Activated naive CD4-positive, alpha-beta T cell treated with anti-CD3 and anti-CD28 coated beads for 36 hours (primary cell): Measurements from ENCODE around the gene COL24A1. TPM values are rescaled to one million over a fixed set of nuclear protein-coding genes. Genes with fewer than 3 reads are reported as not detected.
A peak's percentile ranks its signal among the peaks of the same experiment; 100 is the strongest.

ENCODE experiments used
- CTCF ChIA-PET: fragments of 350-600 bp; sonication (Branson Sonifier 250); formaldehyde crosslinking; loops from one replicate; lab custom pipeline; 2021; ENCODE audit warnings: antibody characterized with exemption; lab: Charles Lee
- DNase-seq: peaks from one replicate; pipeline ENCODE4 v3.0.0-alpha.2; 2020
- H3K27ac Mint-ChIP-seq: one replicate; pipeline ENCODE4 v1.8.0; 2021; ENCODE audit warnings: mild to moderate bottlenecking, mixed read lengths
- H3K27me3 Mint-ChIP-seq: one replicate; pipeline ENCODE4 v1.8.0; 2021; ENCODE audit warnings: low read depth, mixed read lengths
- H3K36me3 Mint-ChIP-seq: one replicate; pipeline ENCODE4 v1.8.0; 2021; ENCODE audit warnings: low read depth, mixed read lengths
- H3K4me1 Mint-ChIP-seq: one replicate; pipeline ENCODE4 v1.8.0; 2021; ENCODE audit warnings: low read depth, mixed read lengths
- H3K4me3 Mint-ChIP-seq: one replicate; pipeline ENCODE4 v1.8.0; 2021; ENCODE audit warnings: mild to moderate bottlenecking, moderate library complexity, mixed read lengths
- H3K9me3 Mint-ChIP-seq: one replicate; pipeline ENCODE4 v1.8.0; 2021; ENCODE audit warnings: mixed read lengths
- intact Hi-C: fragments of 100-400 bp; cut with micrococcal nuclease; formaldehyde crosslinking; loops from one replicate; pipeline ENCODE4 v1.15.1; 2023
- total RNA-seq, 2 experiments: library from RNA; stranded (reverse); gene quantifications; one replicate each; pipeline ENCODE4 v1.2.3, GENCODE V29; 2021

The COL24A1 gene
- total RNA-seq, 2 experiments from 2014 or later: not detected

DNA sequence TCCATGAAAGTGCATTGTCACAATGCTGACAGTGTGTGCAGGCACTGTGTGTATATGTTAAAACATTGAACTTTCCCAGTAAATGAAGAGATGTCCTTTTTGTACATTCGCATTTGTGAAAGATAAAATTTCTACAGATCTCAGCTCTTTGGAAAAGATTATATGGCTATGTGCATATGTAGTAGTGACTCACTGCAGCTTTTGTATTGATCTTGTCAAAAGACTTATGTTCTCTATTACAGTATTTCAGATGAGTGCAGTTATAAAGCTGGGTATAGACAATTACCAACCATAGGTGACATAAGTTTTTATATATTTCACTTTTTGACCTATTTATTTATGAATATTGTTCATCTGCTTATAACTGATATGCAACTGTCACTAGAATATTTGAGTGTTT, 212.6 kb downstream of the COL24A1 start:
- intact Hi-C loops: no loop called here
- Mint-ChIP-seq H3K27me3 (no peaks in the 10 kb centered on the region), H3K9me3 (no peaks in the 10 kb centered on the region), H3K27ac (no peak overlapping the region), H3K4me1 (no peaks in the 10 kb centered on the region), H3K4me3 (no peak overlapping the region), H3K36me3 (no peaks in the 10 kb centered on the region)
- CTCF ChIA-PET: no interaction called here
- no peak for DNase-seq

DNA sequence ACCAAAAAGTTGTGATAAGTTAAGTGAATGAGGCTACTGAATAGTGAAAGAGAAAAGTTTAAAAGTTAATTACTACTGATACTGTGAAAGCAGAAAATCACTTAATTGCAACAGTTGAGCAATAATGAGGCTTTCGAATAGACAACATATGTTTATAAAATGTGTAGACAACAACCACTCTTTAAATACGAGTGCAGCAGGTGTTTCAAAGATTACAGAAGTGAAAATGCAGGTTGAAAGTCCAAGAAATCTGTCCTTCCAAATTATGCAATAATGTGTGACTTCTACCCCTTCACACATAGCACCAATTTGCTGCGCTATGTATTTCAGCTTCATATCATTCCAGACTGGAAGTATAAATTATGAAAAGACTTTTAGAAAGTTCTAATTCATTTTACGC, 213.0 kb downstream of the COL24A1 start:
- no peak for DNase-seq
- Mint-ChIP-seq H3K36me3 (no peaks in the 10 kb centered on the region), H3K4me3 (no peak overlapping the region), H3K4me1 (no peaks in the 10 kb centered on the region), H3K27me3 (no peaks in the 10 kb centered on the region), H3K9me3 (no peaks in the 10 kb centered on the region), H3K27ac (no peak overlapping the region)
- intact Hi-C loops: no loop called here
- CTCF ChIA-PET: no interaction called here

DNA sequence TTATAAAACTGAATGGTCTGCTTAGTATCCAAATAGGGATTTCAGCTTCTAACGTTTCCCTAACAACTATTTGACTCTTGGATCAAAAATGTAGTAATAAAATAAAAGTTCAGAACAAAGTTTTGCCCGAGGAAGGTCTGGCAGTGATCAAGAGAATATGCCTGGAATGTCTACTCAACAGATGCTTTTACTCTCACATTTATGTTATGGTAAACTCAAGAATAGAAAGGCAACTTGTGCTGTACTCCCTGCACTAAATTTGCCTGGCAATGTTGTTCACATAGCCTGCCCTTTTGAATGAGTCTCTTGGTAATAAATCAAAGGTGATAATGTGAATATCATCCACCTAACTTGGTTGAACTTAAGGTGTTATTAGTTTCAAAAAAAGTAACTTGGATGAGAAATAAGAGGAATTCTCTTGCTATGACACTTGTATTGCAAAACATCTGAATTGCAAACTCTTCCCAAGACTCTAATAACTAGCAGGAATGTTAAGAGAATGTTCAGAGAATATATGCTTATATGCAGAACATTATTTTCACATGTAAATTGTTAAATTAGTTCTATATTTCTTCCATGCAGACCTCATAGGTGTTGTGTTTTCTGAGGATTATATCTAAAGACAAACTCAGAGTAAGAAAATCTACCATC, 215.8 kb downstream of the COL24A1 start:
- CTCF ChIA-PET: no interaction called here
- intact Hi-C loops: no loop called here
- no peak overlapping the region for H3K27ac Mint-ChIP-seq
- DNase-seq: no peak
- no peaks in the 10 kb centered on the region for H3K4me1 Mint-ChIP-seq
- H3K36me3 Mint-ChIP-seq: no peaks in the 10 kb centered on the region
- no peaks in the 10 kb centered on the region for H3K27me3 Mint-ChIP-seq
- H3K4me3 Mint-ChIP-seq: no peak overlapping the region
- H3K9me3 Mint-ChIP-seq: no peaks in the 10 kb centered on the region

DNA sequence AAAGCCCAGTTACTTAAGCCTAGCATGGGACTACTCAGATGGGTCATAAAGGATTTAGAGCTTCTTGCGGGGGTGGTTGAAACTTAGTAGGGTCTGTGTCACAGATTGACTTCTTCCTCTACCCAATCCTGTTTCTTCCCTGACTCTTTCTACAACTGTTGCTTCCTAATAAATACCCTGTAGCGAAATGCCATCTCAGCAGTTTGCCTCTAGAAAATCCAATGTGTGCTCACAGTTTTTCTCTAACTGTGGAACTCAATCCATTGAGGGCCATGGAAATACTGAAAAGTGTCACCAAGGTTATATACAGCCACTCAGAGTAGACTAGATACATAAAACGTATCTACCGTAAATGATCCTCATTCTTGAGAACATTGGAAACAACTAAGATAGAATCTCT, 217.7 kb downstream of the COL24A1 start:
- intact Hi-C loops: no loop called here
- no peak for DNase-seq
- Mint-ChIP-seq H3K36me3 (no peaks in the 10 kb centered on the region), H3K27ac (no peak overlapping the region), H3K9me3 (no peaks in the 10 kb centered on the region), H3K4me3 (no peak overlapping the region), H3K27me3 (no peaks in the 10 kb centered on the region), H3K4me1 (no peaks in the 10 kb centered on the region)
- CTCF ChIA-PET: no interaction called here

DNA sequence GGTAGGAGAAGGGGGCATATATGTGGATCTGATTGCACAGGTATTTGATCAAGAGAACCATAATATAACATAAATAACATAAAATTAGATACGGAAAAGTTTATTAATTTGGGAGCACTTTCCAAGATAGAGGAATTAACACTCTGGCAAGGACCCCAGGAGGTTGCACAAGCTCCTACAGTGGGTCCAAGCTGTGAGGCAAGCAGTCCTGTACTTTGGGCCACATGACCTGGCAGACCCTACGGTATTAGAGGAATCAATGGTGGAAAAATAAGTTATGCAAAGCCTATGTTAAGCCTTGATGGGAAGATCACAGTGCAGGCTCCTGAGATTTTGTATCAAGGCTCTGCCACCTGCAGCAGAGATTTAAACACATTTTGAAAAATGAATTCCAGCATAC, 220.1 kb downstream of the COL24A1 start:
- no peaks in the 10 kb centered on the region for H3K4me1 Mint-ChIP-seq

DNA sequence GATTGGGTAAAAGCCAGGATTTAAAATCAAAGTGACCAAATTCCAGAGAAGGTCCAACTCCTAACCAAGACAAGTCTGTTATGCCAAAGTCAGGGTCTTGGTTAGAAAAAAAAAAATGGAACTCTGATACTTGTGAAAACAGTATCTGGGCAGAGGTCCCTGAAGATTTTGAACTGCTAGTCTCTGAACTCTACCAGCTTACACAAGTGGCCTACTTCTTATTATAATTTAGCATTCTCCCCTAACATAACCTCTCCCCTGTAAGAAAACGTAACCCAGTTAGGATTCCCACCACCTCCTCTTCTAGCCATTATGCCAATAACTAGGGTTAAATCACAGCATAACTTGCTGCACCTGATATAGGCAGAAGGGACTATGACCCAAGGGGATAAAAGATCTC, 220.5 kb downstream of the COL24A1 start:
- DNase-seq: no peak
- H3K4me3 Mint-ChIP-seq: no peak overlapping the region
- no peaks in the 10 kb centered on the region for H3K36me3 Mint-ChIP-seq
- intact Hi-C loops: no loop called here
- no peaks in the 10 kb centered on the region for H3K27me3 Mint-ChIP-seq
- CTCF ChIA-PET: interaction anchor here (0.6 kb wide), 1 partner anchor 14 kb away, joined by 5 read pairs; no protein-coding TSS in a partner anchor
- no peaks in the 10 kb centered on the region for H3K9me3 Mint-ChIP-seq
- H3K27ac Mint-ChIP-seq: no peak overlapping the region
- H3K4me1 Mint-ChIP-seq: no peaks in the 10 kb centered on the region

More for the DNA sequence above, 220.1 kb downstream of the COL24A1 start:
- Mint-ChIP-seq H3K36me3 (no peaks in the 10 kb centered on the region), H3K9me3 (no peaks in the 10 kb centered on the region), H3K27ac (no peak overlapping the region), H3K27me3 (no peaks in the 10 kb centered on the region), H3K4me3 (no peak overlapping the region)
- CTCF ChIA-PET: interaction anchor here (0.6 kb wide), 1 partner anchor 14 kb away, joined by 5 read pairs; no protein-coding TSS in a partner anchor
- no peak for DNase-seq
- intact Hi-C loops: no loop called here

DNA sequence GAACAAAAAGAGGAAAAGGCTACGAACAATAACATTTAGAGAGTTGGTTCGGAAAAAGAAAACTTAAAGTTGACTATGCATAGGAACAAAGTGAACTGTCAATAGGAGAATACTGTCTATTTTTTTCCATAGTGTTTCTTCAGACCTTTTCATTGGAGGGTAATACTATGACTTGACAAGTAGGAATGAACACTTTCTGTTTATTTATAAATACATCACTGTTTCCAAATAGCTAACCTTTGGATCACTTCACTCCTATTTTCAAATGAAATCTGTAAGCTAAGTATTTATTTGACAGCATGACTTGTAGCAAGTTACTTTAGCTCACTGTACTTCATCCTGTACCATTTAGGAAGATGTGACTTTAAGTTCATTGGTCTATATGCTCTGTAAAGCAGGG, 221.3 kb downstream of the COL24A1 start:
- no peaks in the 10 kb centered on the region for H3K9me3 Mint-ChIP-seq
- no peaks in the 10 kb centered on the region for H3K4me1 Mint-ChIP-seq
- no peak for DNase-seq
- no peak overlapping the region for H3K4me3 Mint-ChIP-seq
- H3K27ac Mint-ChIP-seq: no peak overlapping the region
- H3K36me3 Mint-ChIP-seq: no peaks in the 10 kb centered on the region
- H3K27me3 Mint-ChIP-seq: no peaks in the 10 kb centered on the region
- intact Hi-C loops: no loop called here
- CTCF ChIA-PET: no interaction called here

DNA sequence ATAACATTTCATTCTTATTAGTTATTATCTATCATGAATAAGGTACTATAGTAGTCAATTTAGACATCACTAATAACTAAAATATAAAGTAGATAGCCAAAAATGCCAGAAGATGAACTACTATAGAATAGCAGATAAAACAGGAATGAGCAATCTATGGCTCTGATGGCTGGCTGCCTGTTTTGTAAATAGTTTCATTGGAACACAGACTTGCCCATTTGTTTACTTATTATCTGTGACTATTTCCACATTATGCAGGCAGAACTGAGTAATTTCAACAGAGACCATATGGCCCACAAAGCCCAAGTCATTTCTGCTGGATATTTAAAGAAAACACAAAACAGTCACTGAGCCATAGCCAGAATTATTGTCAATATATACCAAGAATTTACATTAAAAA, 222.1 kb downstream of the COL24A1 start:
- H3K4me1 Mint-ChIP-seq: no peaks in the 10 kb centered on the region
- CTCF ChIA-PET: no interaction called here
- no peak overlapping the region for H3K27ac Mint-ChIP-seq
- no peaks in the 10 kb centered on the region for H3K9me3 Mint-ChIP-seq
- H3K36me3 Mint-ChIP-seq: no peaks in the 10 kb centered on the region
- H3K4me3 Mint-ChIP-seq: no peak overlapping the region
- DNase-seq: no peak
- intact Hi-C loops: no loop called here
- H3K27me3 Mint-ChIP-seq: no peaks in the 10 kb centered on the region

DNA sequence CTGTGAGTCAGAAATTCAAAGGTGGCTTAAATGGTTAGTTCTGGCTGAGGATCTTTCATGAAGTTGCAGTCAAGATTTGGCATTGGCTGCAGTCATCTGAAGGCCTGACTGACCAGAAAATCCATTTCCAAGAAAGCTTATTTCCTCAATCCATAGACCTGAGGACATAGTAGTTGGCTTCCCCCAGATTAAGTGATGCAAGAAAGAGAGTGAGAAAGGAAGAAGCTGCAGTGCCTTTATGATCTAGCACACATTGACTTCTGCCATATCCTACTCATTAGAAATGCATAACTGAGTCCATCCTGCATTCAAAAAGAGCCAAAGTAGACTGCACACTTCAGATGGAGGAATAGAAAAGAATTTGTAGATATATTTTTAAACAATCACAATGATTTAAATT, 222.6 kb downstream of the COL24A1 start:
- CTCF ChIA-PET: no interaction called here
- intact Hi-C loops: no loop called here
- no peak for DNase-seq
- no peaks in the 10 kb centered on the region for H3K9me3 Mint-ChIP-seq
- H3K4me1 Mint-ChIP-seq: no peaks in the 10 kb centered on the region
- no peaks in the 10 kb centered on the region for H3K27me3 Mint-ChIP-seq
- H3K36me3 Mint-ChIP-seq: no peaks in the 10 kb centered on the region
- H3K4me3 Mint-ChIP-seq: no peak overlapping the region
- H3K27ac Mint-ChIP-seq: no peak overlapping the region

DNA sequence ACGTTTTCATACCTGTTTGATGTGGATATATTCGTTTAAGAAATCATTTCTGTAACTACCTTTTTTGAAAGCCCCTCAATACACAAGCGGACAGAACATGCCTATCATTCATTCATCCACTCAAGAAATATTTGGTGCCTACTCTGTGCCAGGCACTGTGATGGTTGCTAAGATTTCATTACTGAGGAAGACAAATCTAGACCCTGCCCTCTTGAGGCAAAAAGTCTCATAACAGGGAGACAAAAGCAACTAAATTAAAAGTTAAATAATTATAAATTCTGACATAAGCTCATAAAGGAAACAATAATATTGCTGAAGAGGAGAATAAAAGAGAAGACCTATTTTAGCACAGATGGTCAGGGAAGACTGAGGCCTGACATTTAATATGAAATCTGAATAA, 244.8 kb downstream of the COL24A1 start:
- no peak overlapping the region for H3K27ac Mint-ChIP-seq
- no peaks in the 10 kb centered on the region for H3K27me3 Mint-ChIP-seq
- no peak overlapping the region for H3K4me3 Mint-ChIP-seq
- intact Hi-C loops: no loop called here
- H3K4me1 Mint-ChIP-seq: no peaks in the 10 kb centered on the region
- CTCF ChIA-PET: interaction anchor here (0.9 kb wide), 1 partner anchor 9 kb away, joined by 4 read pairs; no protein-coding TSS in a partner anchor
- H3K9me3 Mint-ChIP-seq: no peaks in the 10 kb centered on the region
- DNase-seq: no peak
- no peaks in the 10 kb centered on the region for H3K36me3 Mint-ChIP-seq

DNA sequence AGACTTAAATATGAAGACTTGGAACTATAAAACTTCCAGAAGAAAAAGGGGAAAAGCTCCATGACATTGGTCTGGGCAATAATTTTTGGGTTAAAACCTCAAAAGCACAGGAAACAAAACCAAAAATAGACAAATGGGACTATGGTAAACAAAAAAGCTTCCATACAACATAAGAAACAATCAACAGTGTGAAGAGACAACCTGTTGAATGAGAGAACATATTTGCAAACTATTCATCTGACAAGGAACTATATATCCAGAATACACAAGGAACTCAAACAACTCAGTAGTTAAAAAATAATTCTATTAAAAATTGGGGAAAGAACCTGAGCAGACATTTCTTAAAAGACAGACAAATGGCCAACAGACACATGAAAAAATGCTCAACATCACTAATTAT, 255.7 kb downstream of the COL24A1 start:
- Mint-ChIP-seq H3K4me3 (no peak overlapping the region), H3K4me1 (no peaks in the 10 kb centered on the region), H3K36me3 (no peaks in the 10 kb centered on the region), H3K27ac (no peak overlapping the region), H3K9me3 (no peaks in the 10 kb centered on the region), H3K27me3 (no peaks in the 10 kb centered on the region)
- no peak for DNase-seq
- intact Hi-C loops: no loop called here
- CTCF ChIA-PET: no interaction called here

DNA sequence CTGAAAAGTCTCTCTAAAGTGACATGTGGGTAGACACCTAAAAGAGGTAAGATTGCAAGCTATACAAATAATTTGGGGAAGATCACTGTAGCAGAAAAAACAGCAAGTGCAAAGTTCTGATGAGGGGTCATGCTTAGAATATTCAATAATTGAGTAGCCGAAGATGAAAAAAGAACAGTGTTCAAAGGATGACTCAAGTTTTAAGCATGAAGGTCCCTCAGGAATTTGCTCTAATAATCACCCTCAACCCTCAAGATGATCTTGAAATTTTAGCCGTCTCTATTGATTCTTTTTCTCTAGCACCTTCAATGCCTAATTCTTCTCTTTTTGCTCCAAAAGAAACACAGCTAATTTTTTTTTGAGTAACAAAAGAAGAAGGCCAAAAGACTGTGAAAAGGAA, 257.7 kb downstream of the COL24A1 start:
- DNase-seq: no peak
- Mint-ChIP-seq H3K36me3 (no peaks in the 10 kb centered on the region), H3K27me3 (no peaks in the 10 kb centered on the region), H3K4me1 (no peaks in the 10 kb centered on the region), H3K4me3 (no peak overlapping the region), H3K9me3 (no peaks in the 10 kb centered on the region), H3K27ac (no peak overlapping the region)
- CTCF ChIA-PET: no interaction called here
- intact Hi-C loops: no loop called here

DNA sequence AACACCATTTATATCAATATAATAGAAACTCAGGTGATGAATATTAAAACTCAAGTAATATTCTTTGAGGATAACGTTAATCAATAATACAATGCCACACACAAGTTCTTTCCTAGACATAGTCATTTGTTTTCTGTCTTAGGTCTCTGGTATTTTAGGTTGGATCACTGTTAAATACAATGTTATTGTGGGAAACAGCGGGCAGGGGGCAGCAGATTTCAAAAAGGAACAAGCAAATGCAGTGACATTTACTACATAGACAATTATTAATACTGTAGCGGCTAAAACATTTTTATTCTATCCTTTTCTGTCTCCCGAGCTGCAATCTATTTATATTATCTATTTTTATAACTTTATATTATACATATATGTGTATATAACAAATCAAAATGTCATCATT, 261.9 kb downstream of the COL24A1 start:
- H3K4me3 Mint-ChIP-seq: no peak overlapping the region
- CTCF ChIA-PET: no interaction called here
- no peaks in the 10 kb centered on the region for H3K36me3 Mint-ChIP-seq

More for the DNA sequence above, 261.9 kb downstream of the COL24A1 start:
- intact Hi-C loops: loop anchor here (5.0 kb wide), 1 partner anchor 123 kb away; no protein-coding TSS in a partner anchor
- Mint-ChIP-seq H3K9me3 (no peaks in the 10 kb centered on the region), H3K4me1 (no peaks in the 10 kb centered on the region), H3K27me3 (peaks cover 2% of the 10 kb centered on the region), H3K27ac (no peak overlapping the region)
- DNase-seq: peak; percentile 30
